ENCODE results near the gene SMAD6. TPM values are rescaled to one million over a fixed set of nuclear protein-coding genes. Genes with fewer than 3 reads are reported as not detected.
A peak's percentile ranks its signal among the peaks of the same experiment; 100 is the strongest.

The SMAD6 gene
- total RNA-seq, 3 donors from 2014 or later (not counting 1 experiment from before 2014, with no cell fraction given), result 0.07 to 0.38 (median 0.09) TPM

DNA sequence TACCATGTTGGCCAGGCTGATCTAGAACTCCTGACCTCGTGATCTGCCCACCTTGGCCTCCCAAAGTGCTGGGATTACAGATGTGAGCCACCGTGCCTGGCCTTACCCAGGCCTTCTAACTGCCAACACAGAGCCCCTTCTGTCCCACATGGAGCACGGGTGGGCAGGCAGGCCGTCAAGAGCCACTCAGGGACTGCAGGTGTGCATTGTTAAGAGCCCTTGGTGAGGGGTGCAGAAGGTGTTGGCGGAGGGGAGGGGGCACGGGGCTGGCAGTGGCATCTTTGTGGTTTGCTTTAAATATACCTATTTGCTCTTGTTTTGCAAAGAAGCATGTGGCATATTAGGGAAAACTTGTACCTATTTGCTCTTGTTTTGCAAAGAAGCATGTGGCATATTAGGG lies 37.3 kb downstream of the SMAD6 start:
- TF ChIP-seq, protein P1, sequence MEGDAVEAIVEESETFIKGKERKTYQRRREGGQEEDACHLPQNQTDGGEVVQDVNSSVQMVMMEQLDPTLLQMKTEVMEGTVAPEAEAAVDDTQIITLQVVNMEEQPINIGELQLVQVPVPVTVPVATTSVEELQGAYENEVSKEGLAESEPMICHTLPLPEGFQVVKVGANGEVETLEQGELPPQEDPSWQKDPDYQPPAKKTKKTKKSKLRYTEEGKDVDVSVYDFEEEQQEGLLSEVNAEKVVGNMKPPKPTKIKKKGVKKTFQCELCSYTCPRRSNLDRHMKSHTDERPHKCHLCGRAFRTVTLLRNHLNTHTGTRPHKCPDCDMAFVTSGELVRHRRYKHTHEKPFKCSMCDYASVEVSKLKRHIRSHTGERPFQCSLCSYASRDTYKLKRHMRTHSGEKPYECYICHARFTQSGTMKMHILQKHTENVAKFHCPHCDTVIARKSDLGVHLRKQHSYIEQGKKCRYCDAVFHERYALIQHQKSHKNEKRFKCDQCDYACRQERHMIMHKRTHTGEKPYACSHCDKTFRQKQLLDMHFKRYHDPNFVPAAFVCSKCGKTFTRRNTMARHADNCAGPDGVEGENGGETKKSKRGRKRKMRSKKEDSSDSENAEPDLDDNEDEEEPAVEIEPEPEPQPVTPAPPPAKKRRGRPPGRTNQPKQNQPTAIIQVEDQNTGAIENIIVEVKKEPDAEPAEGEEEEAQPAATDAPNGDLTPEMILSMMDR (IDR thresholded peaks at IDR 0.05), result no peak
- Mint-ChIP-seq H3K4me1 (no peaks in the 10 kb centered on the region), H3K27me3 (ENCODE audit: low read depth in 2 of 2) (no peaks in the 10 kb centered on the region), H3K4me3 (no peak overlapping the region), H3K36me3 (no peaks in the 10 kb centered on the region), H3K9me3 (no peaks in the 10 kb centered on the region), H3K27ac (no peak overlapping the region)
- Histone ChIP-seq H3K36me3 (ENCODE audit: control insufficient read depth, insufficient read depth, low read length) (no peaks in the 10 kb centered on the region), H3K9me3 (ENCODE audit: control insufficient read depth, insufficient read depth, low read length) (no peaks in the 10 kb centered on the region), H3K27me3 (ENCODE audit: control insufficient read depth, insufficient read depth, low read length) (no peaks in the 10 kb centered on the region), H3K27ac (ENCODE audit: low read length) (no peak overlapping the region), H3K4me3 (ENCODE audit: low read length) (no peak overlapping the region), H3K4me1 (ENCODE audit: control insufficient read depth, insufficient read depth, low read length) (no peaks in the 10 kb centered on the region)
- DNase-seq (no peak), ATAC-seq (no peak)
- 81% methylated on average over 6 of the region's 6 CpGs for WGBS (ENCODE audit: insufficient coverage)
- intact Hi-C loops (cut with micrococcal nuclease), result no loop called here

DNA sequence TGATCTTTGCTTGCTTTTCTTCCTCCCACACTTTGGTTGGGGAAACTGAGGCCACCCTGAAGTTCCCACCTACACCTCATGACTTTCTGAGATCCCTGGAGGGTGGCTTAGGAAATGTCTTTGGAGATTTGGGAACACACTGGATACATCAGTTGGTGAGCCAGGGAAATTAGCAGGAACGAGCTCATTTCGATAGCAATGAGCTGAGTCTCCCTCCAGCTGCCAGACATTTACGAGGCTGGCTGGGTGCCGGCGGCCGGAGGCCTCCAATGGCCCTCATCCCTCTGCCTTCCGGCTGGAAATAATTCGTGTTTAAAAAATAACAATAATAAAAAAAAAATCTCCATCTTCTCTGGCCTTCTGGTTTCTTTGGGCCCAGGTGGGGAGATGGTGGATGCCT lies 38.8 kb downstream of the SMAD6 start:
- DNase-seq, result no peak
- no peak overlapping the region for H3K27ac ChIP-seq (ENCODE audit: low read length)
- H3K27ac Mint-ChIP-seq, result no peak overlapping the region
- intact Hi-C loops (cut with micrococcal nuclease), result no loop called here
- no peaks in the 10 kb centered on the region for H3K27me3 ChIP-seq (ENCODE audit: control insufficient read depth, insufficient read depth, low read length)
- H3K36me3 Mint-ChIP-seq, result no peaks in the 10 kb centered on the region
- no peaks in the 10 kb centered on the region for H3K4me1 ChIP-seq (ENCODE audit: control insufficient read depth, insufficient read depth, low read length)
- TF ChIP-seq, protein P1 (IDR thresholded peaks at IDR 0.05), result no peak
- no peak overlapping the region for H3K4me3 Mint-ChIP-seq
- no peaks in the 10 kb centered on the region for H3K27me3 Mint-ChIP-seq (ENCODE audit: low read depth in 2 of 2)
- H3K4me1 Mint-ChIP-seq, result no peaks in the 10 kb centered on the region
- no peak overlapping the region for H3K4me3 ChIP-seq (ENCODE audit: low read length)
- H3K36me3 ChIP-seq (ENCODE audit: control insufficient read depth, insufficient read depth, low read length), result no peaks in the 10 kb centered on the region
- 96% methylated on average over 3 of the region's 8 CpGs for WGBS (ENCODE audit: insufficient coverage)
- H3K9me3 ChIP-seq (ENCODE audit: control insufficient read depth, insufficient read depth, low read length), result no peaks in the 10 kb centered on the region
- ATAC-seq, result no peak
- H3K9me3 Mint-ChIP-seq, result no peaks in the 10 kb centered on the region

DNA sequence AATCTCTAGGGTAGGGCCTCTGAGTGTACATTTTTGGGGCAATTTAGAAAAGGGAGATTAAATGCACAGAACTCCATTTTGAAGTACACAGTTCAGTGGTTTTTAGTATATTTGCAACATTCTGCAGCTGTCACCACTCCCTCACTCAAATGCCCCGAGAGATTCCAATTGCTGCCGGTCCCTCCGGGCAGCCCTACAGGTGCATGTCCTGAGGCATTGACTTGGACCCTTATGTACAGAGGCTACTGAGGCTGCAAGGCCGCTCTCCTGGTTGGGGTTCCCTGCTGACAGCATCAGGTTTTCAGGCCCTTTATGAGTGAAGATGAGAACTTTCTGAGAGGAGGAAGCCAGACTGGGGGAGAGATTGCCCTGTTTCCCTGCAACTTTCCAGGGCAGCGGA lies 39.6 kb downstream of the SMAD6 start:
- DNase-seq, result no peak
- no peak overlapping the region for H3K27ac ChIP-seq (ENCODE audit: low read length)
- H3K27ac Mint-ChIP-seq, result no peak overlapping the region

DNA sequence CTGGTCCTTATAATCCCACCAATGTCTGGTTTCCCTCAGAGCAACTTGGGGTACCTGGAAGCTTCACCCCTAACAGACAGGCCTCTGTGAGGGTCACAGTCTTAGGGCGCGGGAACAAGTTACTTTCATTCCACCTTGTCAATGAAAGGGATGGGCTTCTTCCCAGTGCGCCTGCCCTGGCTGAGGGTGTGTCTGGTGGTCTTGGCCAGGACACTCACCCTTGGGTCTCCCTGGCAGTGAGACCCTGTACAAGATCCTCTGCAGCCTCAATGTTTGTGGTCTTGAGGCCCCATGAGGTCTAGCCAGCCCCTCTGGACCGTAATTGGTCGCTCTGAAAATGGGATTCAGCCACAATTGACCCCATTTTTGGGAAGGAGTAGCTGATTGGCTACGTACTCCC lies 40.2 kb downstream of the SMAD6 start:
- Mint-ChIP-seq H3K4me3 (no peak overlapping the region), H3K9me3 (no peaks in the 10 kb centered on the region), H3K4me1 (no peaks in the 10 kb centered on the region), H3K27me3 (ENCODE audit: low read depth in 2 of 2) (no peaks in the 10 kb centered on the region), H3K27ac (no peak overlapping the region), H3K36me3 (no peaks in the 10 kb centered on the region)
- DNase-seq (no peak), ATAC-seq (peak in 1 of 3 donors; percentile 5)
- no peak overlapping the region for H3K27ac ChIP-seq (ENCODE audit: low read length)
- TF ChIP-seq, protein P1 (IDR thresholded peaks at IDR 0.05), result no peak
- H3K4me1 ChIP-seq (ENCODE audit: control insufficient read depth, insufficient read depth, low read length), result no peaks in the 10 kb centered on the region
- 84% methylated on average over 6 of the region's 6 CpGs for WGBS (ENCODE audit: insufficient coverage)
- intact Hi-C loops (cut with micrococcal nuclease), result no loop called here
- no peaks in the 10 kb centered on the region for H3K36me3 ChIP-seq (ENCODE audit: control insufficient read depth, insufficient read depth, low read length)
- no peak overlapping the region for H3K4me3 ChIP-seq (ENCODE audit: low read length)
- H3K27me3 ChIP-seq (ENCODE audit: control insufficient read depth, insufficient read depth, low read length), result no peaks in the 10 kb centered on the region
- H3K9me3 ChIP-seq (ENCODE audit: control insufficient read depth, insufficient read depth, low read length), result no peaks in the 10 kb centered on the region

More for the DNA sequence above, 39.6 kb downstream of the SMAD6 start:
- TF ChIP-seq, protein P1 (IDR thresholded peaks at IDR 0.05), result no peak
- no peaks in the 10 kb centered on the region for H3K36me3 Mint-ChIP-seq
- no peaks in the 10 kb centered on the region for H3K9me3 Mint-ChIP-seq
- H3K27me3 Mint-ChIP-seq (ENCODE audit: low read depth in 2 of 2), result no peaks in the 10 kb centered on the region
- H3K36me3 ChIP-seq (ENCODE audit: control insufficient read depth, insufficient read depth, low read length), result no peaks in the 10 kb centered on the region
- no peak overlapping the region for H3K4me3 ChIP-seq (ENCODE audit: low read length)
- H3K4me1 Mint-ChIP-seq, result no peaks in the 10 kb centered on the region
- no peaks in the 10 kb centered on the region for H3K27me3 ChIP-seq (ENCODE audit: control insufficient read depth, insufficient read depth, low read length)
- 88% methylated on average over 5 of the region's 5 CpGs for WGBS (ENCODE audit: insufficient coverage)
- intact Hi-C loops (cut with micrococcal nuclease), result no loop called here
- H3K4me1 ChIP-seq (ENCODE audit: control insufficient read depth, insufficient read depth, low read length), result no peaks in the 10 kb centered on the region
- no peaks in the 10 kb centered on the region for H3K9me3 ChIP-seq (ENCODE audit: control insufficient read depth, insufficient read depth, low read length)
- ATAC-seq, result no peak
- no peak overlapping the region for H3K4me3 Mint-ChIP-seq

Measured in natural killer cell (primary cell).